Activated naive CD4-positive, alpha-beta T cell treated with Interleukin-2 at 50 U/mL for 16 hours (primary cell): ENCODE data around the gene C20orf204.

ENCODE experiments used
- DNase-seq: peaks from one replicate; pipeline ENCODE4 v3.0.0-alpha.2; 2020

C20orf204 gene

DNA sequence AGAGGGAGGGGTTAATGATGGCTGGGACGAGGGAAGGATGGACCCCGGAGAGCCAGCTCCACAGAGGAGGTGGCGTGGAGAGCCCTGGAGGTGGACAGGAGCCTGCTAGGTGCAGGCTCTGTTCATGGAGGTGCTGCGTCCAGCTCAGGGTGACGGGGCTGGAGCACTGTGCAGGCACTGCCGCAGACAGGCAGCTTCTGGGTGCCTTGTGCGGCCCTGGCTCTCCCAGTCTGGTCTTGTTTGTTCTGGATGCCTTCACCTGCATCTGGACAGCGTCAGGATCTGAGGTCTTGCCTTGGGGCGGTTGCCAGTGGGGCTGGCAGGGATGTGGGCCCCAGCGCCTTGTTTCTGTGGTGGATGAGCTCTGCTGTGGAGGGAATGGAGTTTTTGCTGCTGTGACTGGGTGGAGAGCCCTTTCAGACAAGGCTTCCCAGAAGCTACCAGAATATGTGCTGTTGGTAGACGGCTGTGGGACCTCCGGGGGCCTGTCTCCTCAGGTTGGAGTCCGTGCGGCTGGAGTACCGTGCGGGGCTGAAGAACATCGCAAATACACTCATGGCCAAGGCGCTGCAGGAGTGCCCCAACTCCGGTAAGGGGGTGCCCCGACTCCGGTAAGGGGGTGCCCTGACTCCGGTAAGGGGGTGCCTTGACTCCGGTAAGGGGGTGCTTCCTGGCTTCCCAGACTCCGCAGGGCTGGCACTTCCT is 7.8 kb upstream of the C20orf204 start:
- DNase-seq = no peak

DNA sequence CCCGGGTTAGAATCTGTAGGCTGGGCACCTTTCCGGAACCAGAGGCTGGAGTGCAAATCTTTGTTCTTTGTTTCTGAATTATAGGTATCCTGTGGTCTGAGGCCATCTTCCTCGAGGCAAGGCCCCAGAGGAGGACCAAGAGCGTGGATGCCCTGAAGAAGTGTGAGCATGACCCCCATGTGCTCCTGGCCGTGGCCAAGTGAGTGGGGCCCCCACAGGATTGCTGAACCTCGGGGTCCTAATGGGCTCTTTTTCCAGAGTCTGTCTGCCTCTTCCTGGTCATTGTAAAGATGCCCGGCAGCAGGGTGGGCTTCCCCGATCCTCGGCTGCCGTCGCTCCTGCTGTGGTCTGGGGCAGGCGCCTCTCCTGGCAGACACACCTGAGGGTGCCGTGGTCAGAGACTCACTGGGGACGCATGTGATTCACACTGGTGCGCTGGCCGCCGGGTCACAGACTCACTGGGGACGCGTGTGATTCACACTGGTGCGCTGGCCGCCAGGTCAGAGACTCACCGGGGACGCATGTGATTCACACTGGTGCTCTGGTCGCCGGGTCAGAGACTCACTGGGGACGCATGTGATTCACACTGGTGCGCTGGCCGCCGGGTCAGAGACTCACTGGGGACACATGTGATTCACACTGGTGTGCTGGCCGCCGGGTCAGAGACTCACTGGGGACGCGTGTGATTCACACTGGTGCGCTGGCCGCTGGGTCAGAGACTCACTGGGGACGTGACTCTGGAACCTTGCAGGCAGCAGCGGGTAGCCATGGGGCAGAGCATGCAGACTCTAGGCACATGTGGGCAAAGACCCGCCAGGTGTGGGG is 6.5 kb upstream of the C20orf204 start:
- no peak for DNase-seq

DNA sequence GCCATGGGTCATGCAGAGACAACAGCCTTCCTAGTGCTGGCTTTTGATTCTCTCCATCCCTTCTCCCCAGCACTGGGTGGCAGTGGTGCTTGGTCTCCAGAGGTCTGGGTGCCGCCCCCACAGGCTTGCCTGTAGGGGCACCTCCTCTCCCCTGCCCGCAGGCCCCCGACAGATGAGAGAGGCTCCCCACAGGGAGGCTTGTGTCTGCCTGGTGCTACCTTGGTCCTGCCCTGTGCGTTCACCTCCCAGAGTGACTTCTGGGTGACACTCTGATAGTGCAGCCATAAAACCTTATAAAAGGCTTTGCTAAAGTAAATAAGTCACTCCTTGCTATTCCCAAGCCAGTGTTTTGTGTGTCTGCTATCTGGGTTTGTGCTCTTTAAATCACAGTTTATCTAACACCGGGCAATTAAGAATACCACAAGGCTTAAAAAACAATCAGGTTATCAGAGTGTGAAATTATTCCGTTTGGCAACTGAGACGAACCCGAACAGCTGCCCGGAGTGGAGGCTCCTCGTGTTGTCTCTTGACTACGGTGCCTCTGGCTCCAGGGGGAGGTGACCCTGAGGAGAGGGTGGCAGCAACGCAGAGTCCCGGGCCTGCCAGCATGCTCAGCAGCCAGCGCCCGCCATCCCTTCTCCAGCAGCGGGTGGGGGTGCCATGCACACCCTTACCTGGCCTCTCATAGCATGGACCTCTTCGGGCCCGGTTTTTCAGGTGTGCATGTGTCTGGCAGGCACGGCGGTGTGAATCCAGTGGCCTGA is 5.4 kb upstream of the C20orf204 start:
- DNase-seq = no peak

DNA sequence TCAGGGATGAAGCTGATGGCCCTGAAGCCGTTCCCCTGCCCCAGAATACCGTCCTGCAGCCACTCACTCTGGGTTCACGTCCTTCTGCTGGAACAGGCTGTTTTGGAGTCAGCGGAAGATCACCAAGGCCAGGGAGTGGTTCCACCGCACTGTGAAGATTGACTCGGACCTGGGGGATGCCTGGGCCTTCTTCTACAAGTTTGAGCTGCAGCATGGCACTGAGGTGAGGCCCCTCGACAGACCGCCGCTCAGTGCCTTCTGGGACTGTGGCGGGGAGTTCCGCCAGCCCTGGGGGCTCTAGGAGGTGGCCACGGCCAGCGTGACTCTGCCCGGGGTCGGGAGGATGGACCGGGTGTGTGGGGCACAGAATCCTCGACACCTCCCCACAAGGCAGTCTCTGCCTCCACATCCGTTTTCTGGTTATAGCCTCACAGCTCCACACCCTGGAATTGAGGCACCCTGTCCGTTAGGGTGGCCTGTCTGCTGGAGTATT is 4.1 kb upstream of the C20orf204 start:
- no peak for DNase-seq

DNA sequence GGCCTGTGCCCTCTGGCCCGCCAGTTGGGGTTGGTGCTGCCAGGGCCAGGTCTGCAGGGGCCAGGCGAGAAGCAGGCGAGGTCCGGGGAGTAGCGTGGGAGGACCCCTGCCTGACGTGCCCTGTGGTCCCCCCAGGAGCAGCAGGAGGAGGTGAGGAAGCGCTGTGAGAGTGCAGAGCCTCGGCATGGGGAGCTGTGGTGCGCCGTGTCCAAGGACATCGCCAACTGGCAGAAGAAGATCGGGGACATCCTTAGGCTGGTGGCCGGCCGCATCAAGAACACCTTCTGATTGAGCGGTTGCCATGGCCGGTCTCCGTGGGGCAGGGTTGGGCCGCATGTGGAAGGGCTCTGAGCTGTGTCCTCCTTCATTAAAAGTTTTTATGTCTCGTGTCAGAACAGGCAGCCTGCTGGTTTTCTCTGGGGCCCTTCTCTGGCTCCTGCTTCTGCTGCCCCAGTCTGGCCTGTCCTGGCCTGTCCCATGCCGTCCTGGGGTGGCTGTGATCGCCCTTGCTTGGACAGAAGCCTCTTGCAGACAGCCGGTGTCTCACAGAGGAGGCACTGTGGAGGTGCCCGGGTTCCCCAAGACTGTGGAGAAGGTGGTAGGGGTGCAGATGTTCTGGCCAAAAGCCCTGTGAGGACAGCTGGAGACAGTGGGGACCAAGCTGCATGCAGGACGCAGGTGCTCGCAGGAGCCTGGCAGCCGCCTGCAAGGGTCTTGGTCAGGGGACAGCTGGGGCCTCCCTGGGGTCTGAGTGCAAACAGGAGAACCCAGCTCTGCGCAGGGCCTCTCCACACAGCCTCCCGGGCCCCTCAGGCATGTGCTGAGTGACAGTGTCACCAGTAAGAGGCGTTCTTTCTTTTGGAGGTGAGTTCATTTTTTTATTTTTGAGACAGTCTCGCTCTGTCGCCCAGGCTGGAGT is 3.0 kb upstream of the C20orf204 start:
- DNase-seq = no peak

DNA sequence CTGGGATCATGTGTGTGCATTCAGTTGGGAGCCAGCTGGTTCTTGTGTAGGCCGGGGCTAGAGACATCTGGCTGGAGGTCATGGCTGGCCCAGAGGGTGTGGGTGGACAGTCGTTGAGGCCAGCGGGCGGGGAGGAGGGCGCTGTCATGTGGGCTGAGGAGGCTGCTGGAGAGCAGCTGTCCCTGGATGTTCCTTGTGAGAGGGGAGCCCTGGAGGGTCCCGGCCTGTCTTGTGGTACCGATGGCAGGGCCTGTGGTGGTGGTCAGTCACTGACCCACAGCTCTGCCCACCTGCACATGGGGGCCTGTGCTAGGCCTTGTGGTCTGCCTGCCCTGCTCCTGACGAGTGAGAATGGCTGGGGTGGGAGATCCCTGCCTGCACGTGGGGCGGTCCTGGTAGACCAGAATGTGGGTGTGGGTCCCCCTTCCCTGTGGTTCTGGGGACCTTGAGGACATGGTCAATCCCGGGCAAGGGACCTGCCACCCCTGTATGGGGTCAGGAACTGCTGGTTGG is 1.9 kb upstream of the C20orf204 start:
- no peak for DNase-seq

DNA sequence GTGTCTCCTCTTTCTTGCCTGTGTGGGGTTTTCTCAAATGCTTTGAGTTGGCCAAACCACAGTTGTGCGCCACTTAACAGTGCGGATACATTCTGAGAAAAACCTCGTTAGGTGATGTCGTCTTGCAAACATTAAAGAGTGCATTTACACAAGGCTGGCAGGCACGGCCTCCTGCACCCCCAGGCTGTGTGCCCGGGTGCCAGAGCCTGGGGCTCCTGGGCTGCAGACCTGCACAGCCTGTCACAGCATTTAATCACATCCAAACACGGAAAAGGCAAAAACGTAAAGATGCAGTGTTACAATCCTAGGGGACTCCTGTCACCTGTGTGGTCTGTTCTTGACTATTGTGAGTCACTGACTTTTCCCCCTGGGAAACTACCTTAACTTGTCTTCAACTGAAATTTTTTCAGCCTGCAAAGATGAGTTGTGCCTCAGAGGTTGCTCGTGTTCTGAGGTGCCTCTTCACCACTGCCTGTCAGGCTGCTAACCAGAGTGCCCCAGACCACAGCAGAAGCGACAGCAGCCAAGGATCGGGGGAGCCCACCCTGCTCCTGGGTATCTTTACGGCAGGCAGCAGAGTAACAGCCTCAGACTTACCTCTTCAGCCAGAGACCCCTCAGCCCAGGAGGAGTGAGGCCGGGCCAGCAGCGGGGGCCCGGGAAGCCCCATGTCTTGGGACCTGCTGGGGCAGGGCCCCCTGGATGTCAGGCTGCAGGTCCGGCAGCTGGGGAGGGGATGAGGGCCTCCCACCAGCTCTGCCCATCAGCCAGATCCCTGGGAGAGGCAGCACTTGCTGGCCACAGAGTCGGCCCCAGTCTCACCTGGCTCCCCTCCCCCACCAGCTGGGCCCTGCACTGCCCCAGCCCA is 683 bp upstream of the C20orf204 start:
- DNase-seq = peak; percentile 45

DNA sequence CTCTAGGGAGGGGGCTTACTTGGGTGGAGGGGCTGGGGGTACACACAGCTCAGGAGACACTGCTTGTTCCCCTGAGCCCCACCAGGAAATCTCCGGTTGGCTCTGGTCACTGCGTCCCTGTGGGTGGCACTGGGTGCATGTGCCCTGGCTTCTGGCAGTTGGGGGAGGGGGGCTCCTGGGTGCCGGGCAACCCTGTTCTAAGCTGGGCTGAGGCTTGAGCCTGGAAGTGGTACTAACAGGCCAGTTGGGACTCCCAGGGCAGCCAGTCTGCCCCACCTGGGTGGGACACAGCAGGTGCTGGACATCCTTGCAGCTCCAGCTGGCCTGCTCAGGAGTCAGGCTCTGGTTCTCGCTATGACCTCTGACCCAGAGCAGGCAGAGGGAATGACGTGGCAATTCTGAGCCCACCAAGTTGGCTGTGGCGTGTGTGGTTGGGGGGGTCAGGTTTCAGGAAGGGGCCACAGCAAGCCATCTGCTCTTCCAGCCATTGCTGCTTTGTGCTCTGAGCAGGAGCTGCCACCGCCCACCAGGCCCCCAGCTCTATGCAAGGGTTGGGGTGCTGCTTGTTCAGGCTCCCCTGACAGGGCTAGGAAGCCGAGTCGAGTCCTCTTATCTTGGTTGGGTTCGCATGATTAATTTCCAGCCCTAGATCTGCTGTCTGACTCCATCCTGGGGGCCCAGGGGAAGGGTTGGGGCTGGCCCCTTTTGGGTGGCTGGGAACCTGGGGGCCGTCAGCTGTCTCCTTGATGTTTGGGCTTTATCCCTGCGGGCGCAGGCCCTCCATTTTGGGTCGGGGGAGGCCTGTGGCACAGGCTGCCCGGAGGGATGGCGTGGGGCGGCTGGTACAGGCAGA is 590 bp downstream of the C20orf204 start:
- peak; percentile 13 for DNase-seq

DNA sequence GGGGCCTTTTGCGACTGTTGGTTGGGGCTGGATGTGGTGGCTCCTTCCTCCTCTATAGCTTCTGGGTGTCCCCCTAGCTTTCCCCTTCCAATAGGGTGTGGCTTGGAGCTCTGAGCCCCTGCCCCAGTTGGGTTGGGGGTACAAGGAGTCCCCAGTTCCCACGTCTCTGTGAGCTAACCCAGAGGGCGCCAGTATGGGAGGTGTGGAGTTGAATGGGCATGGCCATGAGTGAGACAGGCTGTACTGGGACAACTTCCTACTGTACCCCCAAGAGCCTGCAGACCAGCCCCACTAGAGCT is 1.2 kb downstream of the C20orf204 start:
- no peak for DNase-seq

DNA sequence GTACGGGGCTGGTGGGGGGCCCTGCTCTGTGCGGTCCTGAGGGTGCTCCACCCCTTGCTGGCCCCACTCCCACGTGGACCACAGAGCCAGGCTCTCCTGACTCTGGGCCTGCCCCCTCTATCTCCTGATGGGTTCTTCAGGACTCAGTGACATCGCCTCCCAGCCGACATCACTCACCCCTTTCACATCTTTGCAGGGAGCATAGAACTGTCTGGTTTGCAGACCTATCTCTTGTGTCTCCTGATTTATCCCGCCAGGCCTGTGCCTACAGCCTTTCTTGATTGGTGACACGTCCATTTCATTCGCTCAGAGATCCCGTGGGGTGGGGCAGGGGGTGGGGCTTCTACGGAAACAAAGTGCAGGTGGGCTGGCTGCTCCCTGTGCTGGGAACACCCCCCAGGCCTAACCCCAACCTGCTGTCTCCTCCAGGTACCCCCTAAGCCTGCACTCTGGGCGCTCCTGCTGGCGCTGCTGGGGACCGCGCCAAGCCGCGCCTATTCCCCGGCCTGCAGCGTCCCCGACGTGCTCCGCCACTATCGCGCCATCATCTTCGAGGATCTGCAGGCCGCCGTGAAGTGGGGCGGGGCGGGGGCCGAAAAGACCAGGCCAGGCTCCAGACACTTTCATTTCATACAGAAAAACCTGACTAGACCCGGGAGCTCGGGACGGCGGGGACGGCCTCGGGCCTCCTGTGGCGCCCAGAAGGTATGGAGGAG is 1.7 kb downstream of the C20orf204 start:
- peak; percentile 19 for DNase-seq

DNA sequence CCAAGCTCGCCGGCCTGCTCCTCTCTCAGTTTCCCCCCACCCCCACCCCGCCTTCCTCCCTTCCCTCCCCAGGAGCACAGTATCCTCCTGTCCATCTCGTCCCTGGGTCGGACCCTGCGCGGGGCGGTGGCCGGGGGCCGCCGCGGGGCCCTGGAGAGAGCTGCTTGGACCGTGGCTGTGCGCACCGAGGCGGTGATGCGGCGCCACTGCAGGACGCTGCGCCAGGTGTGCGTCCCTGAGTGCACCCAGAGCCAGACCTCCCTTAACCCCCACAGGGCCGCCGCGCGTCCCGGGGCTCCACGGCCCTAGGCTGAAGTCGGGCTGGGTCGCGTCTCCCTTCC is 2.2 kb downstream of the C20orf204 start:
- DNase-seq = no peak

DNA sequence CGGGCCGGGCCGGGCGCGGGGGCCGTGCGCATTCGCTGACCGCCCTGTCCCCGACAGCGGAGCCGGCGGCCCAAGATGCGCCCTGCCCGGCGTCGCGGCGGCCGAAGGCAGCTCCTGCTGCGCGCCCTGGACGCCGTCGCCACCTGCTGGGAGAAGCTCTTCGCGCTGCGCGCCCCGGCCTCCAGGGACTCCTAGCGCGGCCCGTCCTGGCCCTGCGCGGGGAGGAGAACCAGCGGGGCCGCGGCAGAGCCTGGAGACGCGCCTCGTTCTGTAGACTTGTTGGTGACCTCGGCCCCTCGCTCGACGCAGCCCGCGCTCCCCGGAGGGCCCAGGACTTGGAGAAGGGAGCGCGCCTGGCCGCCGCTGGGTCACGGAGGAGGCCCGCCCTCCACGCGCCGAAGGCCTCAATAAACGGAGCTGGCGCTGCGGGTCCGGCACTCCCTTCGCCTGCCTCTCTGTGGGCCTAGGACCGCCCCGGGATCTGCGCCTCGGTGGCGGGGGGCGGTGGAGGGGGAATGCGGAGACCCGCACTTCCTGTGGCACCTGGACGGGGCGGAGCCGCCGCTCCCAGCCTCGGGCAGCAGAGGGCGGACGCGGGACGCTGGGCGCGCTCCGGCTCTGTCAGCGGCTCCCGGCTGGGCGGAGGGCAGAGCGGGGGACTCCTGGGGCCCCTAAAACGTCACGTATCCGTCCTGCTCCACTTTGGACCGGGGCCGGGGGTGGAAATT is 2.7 kb downstream of the C20orf204 start:
- peak; percentile 80 for DNase-seq

DNA sequence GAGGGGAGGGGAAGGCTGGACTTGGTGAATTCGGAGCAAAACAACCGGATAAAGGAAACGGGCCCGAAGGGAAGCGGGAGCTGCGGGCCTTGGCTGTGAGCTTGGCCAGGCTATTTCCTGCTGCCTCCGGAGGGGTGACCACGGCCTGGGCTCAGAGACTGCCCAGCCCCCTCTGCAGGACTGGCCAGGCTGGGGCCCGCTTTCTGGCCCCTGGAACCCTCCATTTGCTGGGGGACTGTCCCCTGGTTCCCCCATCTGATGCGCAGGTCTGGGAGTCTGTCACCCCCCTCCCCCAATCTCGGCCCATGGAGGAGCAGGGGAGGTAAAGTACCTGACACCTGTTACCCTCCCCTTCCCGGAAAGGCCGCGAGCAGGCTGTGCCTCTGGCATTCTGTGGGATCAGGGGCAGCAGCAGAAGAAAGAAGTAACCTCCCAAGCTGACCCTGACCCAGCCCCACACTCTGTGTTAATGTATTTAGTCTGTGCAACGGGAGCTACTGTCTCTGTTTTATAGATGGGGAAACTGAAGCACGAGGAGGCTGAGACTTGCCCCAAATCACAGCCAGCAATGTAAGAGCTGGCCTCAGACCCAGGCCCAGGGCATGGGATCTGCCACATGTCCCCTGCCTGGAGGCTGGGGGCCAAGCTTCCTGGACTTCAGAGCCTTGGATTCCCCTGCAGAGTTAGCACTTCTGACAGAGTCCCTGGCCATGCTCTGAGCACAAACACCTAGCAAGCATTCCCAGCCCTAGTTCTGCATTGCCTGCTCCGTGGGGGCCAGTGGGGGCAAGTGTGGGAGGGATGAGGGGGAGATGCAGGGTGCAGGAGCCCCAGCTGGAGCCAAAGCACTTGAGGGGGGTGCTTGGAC is 3.5 kb downstream of the C20orf204 start:
- no peak for DNase-seq

DNA sequence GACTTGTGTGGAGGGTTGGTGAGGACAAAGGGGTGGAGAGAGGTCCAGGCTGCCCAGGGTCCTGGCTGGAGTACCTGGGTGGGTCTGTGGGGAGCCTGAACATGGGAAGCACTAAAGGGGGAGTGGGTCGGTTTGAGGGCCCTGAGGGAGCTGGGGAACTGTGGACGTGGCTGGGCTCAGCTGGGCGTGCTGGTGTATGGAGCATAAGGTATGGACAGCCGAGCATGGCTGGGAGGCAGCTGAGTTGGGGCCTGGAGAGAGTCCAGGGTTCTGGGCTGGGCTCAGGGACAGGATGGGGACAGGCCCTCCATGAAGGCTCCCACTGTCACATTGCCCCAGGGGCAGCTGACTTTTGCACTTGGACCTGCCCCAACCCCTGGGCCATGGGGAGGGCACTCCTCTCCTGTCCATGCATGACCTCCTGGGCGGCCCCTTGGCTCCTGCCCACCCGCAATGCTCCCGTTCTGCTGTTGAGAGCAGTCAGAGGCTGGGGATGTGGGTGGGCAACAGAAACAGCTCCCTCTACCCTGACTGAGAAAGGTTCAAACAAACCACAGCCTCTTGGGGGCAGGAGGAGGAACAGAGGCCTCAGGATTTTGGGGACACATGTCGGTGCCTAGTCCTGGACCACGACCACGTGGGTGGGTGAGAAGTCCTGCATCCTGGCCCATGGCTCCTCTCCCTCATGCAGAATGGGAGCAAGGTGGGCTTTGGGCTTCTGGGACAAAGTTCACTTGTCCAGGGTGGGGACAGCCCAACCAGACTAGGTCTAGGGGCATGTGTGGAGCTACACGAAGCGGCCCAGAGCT is 4.5 kb downstream of the C20orf204 start:
- DNase-seq = no peak

DNA sequence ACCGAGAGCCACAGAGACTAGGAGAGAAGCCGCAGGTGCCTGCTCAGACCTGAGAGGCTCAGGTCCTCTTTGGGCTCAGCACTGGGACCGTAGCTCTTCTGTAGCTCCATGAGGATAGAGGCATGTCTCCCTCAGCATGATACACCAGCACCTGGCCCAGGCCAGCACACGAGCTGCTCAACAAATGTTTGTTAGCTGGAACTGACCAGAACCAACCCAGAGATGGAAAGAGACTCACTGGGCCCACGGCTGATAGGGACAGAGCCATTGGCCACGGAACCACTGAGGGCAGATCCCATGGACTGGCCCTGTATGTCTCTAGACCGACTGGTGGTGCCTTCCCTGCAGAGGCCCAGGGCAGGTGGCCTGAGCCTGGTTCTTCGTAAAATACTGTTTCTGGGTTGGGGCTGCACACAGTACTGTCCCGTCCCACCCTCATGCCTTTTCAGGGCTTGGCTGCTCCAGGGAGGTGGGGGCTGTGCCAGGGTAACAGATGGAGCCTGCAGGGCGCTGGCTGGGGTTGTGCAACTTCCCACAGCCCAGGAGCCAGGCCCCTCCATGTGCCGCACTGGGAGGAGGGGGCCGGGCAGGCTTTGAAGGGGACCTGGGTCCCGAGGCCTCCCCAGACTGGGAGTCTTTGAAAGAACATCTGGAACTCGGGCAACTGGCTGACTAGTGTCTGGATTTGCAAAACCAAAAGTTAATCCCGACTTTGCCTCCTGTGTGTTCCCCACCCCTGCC is 5.2 kb downstream of the C20orf204 start:
- no peak for DNase-seq

DNA sequence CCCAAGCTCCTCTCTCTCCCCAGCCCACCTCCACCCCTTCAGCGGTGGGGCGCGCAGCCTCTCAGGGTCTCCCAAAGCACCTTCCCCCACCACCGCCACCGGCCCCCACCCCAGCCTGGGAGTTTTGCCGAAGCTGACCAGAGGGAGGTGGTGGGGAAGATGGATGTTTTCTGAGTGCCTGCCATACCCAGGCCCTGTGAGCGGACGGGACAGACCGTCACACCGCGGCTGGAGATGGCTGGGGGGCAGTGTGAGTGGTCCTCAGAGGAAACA is 5.7 kb downstream of the C20orf204 start:
- DNase-seq = no peak
